B cell (primary cell): ENCODE results near the gene TTC1. TPM values are rescaled to one million over a fixed set of nuclear protein-coding genes. Genes with fewer than 3 reads are reported as not detected.

Experiments
- ATAC-seq: fragments of 200-7000 bp; cut with Tn5 transposase; one replicate; pipeline ENCODE4 v1.10.0; 2021; ENCODE audit warnings: low read depth, mild to moderate bottlenecking, moderate number of reproducible peaks, moderate library complexity
- CTCF ChIA-PET: fragments of 350-600 bp; sonication (Branson Sonifier 250); formaldehyde crosslinking; loops from one replicate; lab custom pipeline; 2021; ENCODE audit warnings: antibody characterized with exemption, inconsistent platforms; lab: Charles Lee
- POLR2A ChIA-PET: fragments of 350-600 bp; sonication (Branson Sonifier 250); formaldehyde crosslinking; loops from one replicate; lab custom pipeline; 2021; ENCODE audit warnings: antibody characterized with exemption; lab: Charles Lee
- DNase-seq: peaks from one replicate; pipeline ENCODE4 v3.0.0; 2013
- H2AFZ ChIP-seq: 2 replicates; pipeline ENCODE4 v1.6.1; 2012; ENCODE audit warnings: mild to moderate bottlenecking, low read depth, low read length; ENCODE audit not compliant: insufficient read depth, poor library complexity, severe bottlenecking
- H3K27ac ChIP-seq, 2 donors: 1 replicate in 1 of 2; 2 replicates in 1 of 2; pipeline ENCODE4 v1.5.1; 2012 to 2013; ENCODE audit warnings: low read length in 2 of 2, mild to moderate bottlenecking in 2 of 2, moderate library complexity in 1 of 2
- H3K27me3 ChIP-seq, 4 experiments: fragments of 200-600 bp in 1 of 4; sonication (generic) in 1 of 4; replicated peaks in 1 of 4; 1 replicate in 2 of 4; 2 replicates in 2 of 4; pipeline versions ENCODE4 v1.6.1 to v1.7.0; 2013 to 2016; ENCODE audit warnings: low read length in 3 of 4, mild to moderate bottlenecking in 2 of 4, mixed read lengths in 1 of 4, moderate library complexity in 1 of 4; ENCODE audit not compliant: insufficient read depth in 4 of 4, control insufficient read depth in 3 of 4; ENCODE audit errors: control extremely low read depth in 1 of 4
- H3K36me3 ChIP-seq, 2 experiments: replicated peaks in 1 of 2; 1 replicate in 1 of 2; 2 replicates in 1 of 2; pipeline versions ENCODE4 v1.6.1 to v1.7.1; 2013; ENCODE audit warnings: low read length in 1 of 2; ENCODE audit not compliant: insufficient read depth in 2 of 2, control insufficient read depth in 1 of 2; ENCODE audit errors: control extremely low read depth in 1 of 2, extremely low read depth in 1 of 2
- H3K4me1 ChIP-seq, 2 donors: fragments of 200-600 bp in 1 of 2; sonication (generic) in 1 of 2; 1 replicate in 1 of 2; 2 replicates in 1 of 2; pipeline versions ENCODE4 v1.5.1 to v1.6.1; 2013 to 2017; ENCODE audit warnings: low read length in 2 of 2; ENCODE audit not compliant: control insufficient read depth in 2 of 2, insufficient read depth in 2 of 2
- H3K4me2 ChIP-seq: replicated peaks from 2 replicates; pipeline ENCODE3; 2012; ENCODE audit warnings: mild to moderate bottlenecking, low read depth, low read length; ENCODE audit not compliant: poor library complexity, severe bottlenecking
- H3K4me3 ChIP-seq, 5 experiments: fragments of 200-600 bp in 1 of 5; sonication (generic) in 1 of 5; 1 replicate in 3 of 5; 2 replicates in 2 of 5; pipeline versions ENCODE4 v1.5.1 to v1.7.0; 2011 to 2016; ENCODE audit warnings: low read length in 4 of 5, mild to moderate bottlenecking in 4 of 5, low read depth in 2 of 5, control low read depth in 1 of 5, moderate library complexity in 1 of 5; ENCODE audit not compliant: insufficient read depth in 1 of 5; ENCODE audit errors: control extremely low read depth in 1 of 5, extremely low read depth in 1 of 5
- H3K79me2 ChIP-seq: fragments of 200-600 bp; sonication (generic); one replicate; pipeline ENCODE4 v1.6.0; 2016; ENCODE audit warnings: low read length; ENCODE audit not compliant: control insufficient read depth, insufficient read depth
- H3K9ac ChIP-seq: fragments of 200-600 bp; sonication (generic); 2 replicates; pipeline ENCODE4 v1.6.1; 2017; ENCODE audit warnings: mild to moderate bottlenecking, low read length, moderate library complexity
- H3K9me3 ChIP-seq, 3 donors: one replicate each; pipeline versions ENCODE4 v1.6.1 to v1.7.1; 2013; ENCODE audit warnings: low read length in 2 of 3; ENCODE audit not compliant: control insufficient read depth in 2 of 3, insufficient read depth in 1 of 3; ENCODE audit errors: control extremely low read depth in 1 of 3
- H4K20me1 ChIP-seq: 2 replicates; pipeline ENCODE4 v1.6.0; 2012; ENCODE audit warnings: mild to moderate bottlenecking, low read length; ENCODE audit not compliant: insufficient read depth, control insufficient read depth, poor library complexity, severe bottlenecking
- H3K27ac Mint-ChIP-seq: one replicate; pipeline ENCODE4 v1.8.0; 2021; ENCODE audit warnings: mixed read lengths
- H3K27me3 Mint-ChIP-seq: one replicate; pipeline ENCODE4 v1.8.0; 2021; ENCODE audit warnings: mixed read lengths
- H3K4me1 Mint-ChIP-seq: one replicate; pipeline ENCODE4 v1.8.0; 2021; ENCODE audit warnings: mixed read lengths
- H3K4me3 Mint-ChIP-seq: one replicate; pipeline ENCODE4 v1.8.0; 2021; ENCODE audit warnings: mixed read lengths
- H3K9me3 Mint-ChIP-seq: one replicate; pipeline ENCODE4 v1.8.0; 2022; ENCODE audit warnings: mixed read lengths; ENCODE audit not compliant: insufficient read depth
- CTCF ChIP-seq: fragments of 200-600 bp; IDR thresholded peaks from one replicate; pipeline ENCODE4 v1.8.0; 2022; ENCODE audit warnings: antibody characterized with exemption, mild to moderate bottlenecking
- EZH2 ChIP-seq: IDR thresholded peaks from 2 replicates; pipeline ENCODE4 v1.6.1; 2012; ENCODE audit warnings: borderline replicate concordance, low read depth, mild to moderate bottlenecking, moderate library complexity, low read length; ENCODE audit not compliant: insufficient read depth, poor library complexity, severe bottlenecking
- WGBS: methylation state at CpG from one replicate; pipeline ENCODE4 v1.1.5; 2013; ENCODE audit warnings: missing lambda C conversion rate; ENCODE audit not compliant: insufficient coverage; 5-methylcytosine and 5-hydroxymethylcytosine counted together
- intact Hi-C: fragments of 100-400 bp; cut with micrococcal nuclease; formaldehyde crosslinking; loops from one replicate; pipeline ENCODE4 v1.10.0; 2022
- polyA plus RNA-seq: library from polyadenylated mRNA; depleted of rRNA; stranded (reverse); fragments of >200 nt; gene quantifications from 2 replicates; pipeline ENCODE4 v1.2.3, GENCODE V29; 2012
- total RNA-seq, 2 donors: library from RNA; stranded (reverse); fragments of 120-200 nt in 1 of 2; gene quantifications; 1 replicate in 1 of 2; 2 replicates in 1 of 2; pipeline versions ENCODE4 v1.2.3 to v1.2.4, GENCODE V29; 2013 to 2022

Gene TTC1
- total and polyA plus RNA-seq, 2 donors (not counting 1 experiment from before 2014, with no cell fraction given), result 12.1 to 40.4 TPM

DNA sequence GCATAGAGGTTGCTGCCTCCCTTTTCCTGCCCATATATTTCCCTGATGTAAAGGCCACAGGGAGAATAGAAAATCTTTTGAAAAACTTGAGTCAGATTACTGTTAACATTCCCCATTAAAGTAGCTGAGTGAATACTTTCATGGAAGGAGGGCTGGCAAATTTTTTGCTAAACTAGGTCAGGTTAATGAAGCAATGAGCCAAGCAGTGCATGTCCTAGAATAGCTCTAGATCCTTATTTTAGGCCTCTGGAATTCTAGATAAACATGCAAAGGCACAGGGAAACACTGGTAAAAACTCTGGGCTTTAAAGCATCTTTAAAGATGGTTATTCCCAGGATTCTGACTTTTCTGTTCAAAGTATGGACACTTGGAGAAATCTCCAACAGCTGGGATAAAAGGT lies 27.9 kb downstream of the TTC1 start:
- no peaks in the 10 kb centered on the region for H3K9me3 Mint-ChIP-seq
- Histone ChIP-seq H3K9me3 (no peaks in the 10 kb centered on the region), H3K27ac (no peak overlapping the region), H3K79me2 (no peaks in the 10 kb centered on the region), H2AFZ (no peak overlapping the region), H3K4me3 (no peak overlapping the region), H3K36me3 (peaks cover 6 to 50% of the 10 kb centered on the region in 2 experiments), H3K27me3 (no peaks in the 10 kb centered on the region), H3K4me1 (no peaks in the 10 kb centered on the region), H3K9ac (no peak overlapping the region), H3K4me2 (no peak overlapping the region), H4K20me1 (no peaks in the 10 kb centered on the region)
- TF ChIP-seq CTCF, result no peak
- no peak for TF ChIP-seq EZH2
- CTCF ChIA-PET, result interaction anchor here (1.1 kb wide), 1 partner anchor 13 kb away, joined by 4 read pairs; no protein-coding TSS in a partner anchor
- no peak overlapping the region for H3K4me3 Mint-ChIP-seq
- no peak overlapping the region for H3K27ac Mint-ChIP-seq
- ATAC-seq, result no peak
- H3K4me1 Mint-ChIP-seq, result no peaks in the 10 kb centered on the region
- POLR2A ChIA-PET, result no interaction called here
- H3K27me3 Mint-ChIP-seq, result no peaks in the 10 kb centered on the region
- no peak for DNase-seq
- intact Hi-C loops, result no loop called here

- WGBS, result no CpG with 5 or more reads among the region's 2 CpGs
- no peak for TF ChIP-seq EZH2
- TF ChIP-seq CTCF, result no peak
- H3K4me1 Mint-ChIP-seq, result no peaks in the 10 kb centered on the region
- Histone ChIP-seq H3K27ac (no peak overlapping the region), H3K79me2 (no peaks in the 10 kb centered on the region), H3K36me3 (peaks cover 5 to 53% of the 10 kb centered on the region in 2 experiments), H3K4me2 (no peak overlapping the region), H3K9ac (no peak overlapping the region), H3K9me3 (no peaks in the 10 kb centered on the region), H3K27me3 (no peaks in the 10 kb centered on the region), H3K4me3 (no peak overlapping the region), H4K20me1 (no peaks in the 10 kb centered on the region), H2AFZ (no peak overlapping the region), H3K4me1 (no peaks in the 10 kb centered on the region)
- ChIA-PET CTCF (interaction anchor here (1.0 to 1.5 kb wide), 3 partner anchors 14 to 304 kb away, joined by 3 to 6 read pairs (median 3); no protein-coding TSS in a partner anchor), POLR2A (no interaction called here)
- no peak for DNase-seq
- H3K9me3 Mint-ChIP-seq, result no peaks in the 10 kb centered on the region
- no peaks in the 10 kb centered on the region for H3K27me3 Mint-ChIP-seq
- no peak for ATAC-seq
- H3K27ac Mint-ChIP-seq, result no peak overlapping the region
- H3K4me3 Mint-ChIP-seq, result no peak overlapping the region
- intact Hi-C loops, result no loop called here
These were observed 31.0 kb downstream of the TTC1 start for GRCh38 chr5:160039810-160040470.
